ENCODE measurements around the gene VIT.

- no peak for TF ChIP-seq CTCF (IDR thresholded peaks at IDR 0.05)
- TF ChIP-seq POLR2A (IDR thresholded peaks at IDR 0.05), result no peak
These were observed 4.9 kb downstream of the VIT start for GRCh38 chr2:36701391-36701795.
